ENCODE results near the gene LYPLAL1. TPM values are rescaled to one million over a fixed set of nuclear protein-coding genes. Genes with fewer than 3 reads are reported as not detected.

Gene LYPLAL1
- total and polyA plus RNA-seq, 2 of the 13 experiments (the other 11 are each of a cell fraction or from before 2014, with no cell fraction given): 17.0 to 31.6 TPM

DNA sequence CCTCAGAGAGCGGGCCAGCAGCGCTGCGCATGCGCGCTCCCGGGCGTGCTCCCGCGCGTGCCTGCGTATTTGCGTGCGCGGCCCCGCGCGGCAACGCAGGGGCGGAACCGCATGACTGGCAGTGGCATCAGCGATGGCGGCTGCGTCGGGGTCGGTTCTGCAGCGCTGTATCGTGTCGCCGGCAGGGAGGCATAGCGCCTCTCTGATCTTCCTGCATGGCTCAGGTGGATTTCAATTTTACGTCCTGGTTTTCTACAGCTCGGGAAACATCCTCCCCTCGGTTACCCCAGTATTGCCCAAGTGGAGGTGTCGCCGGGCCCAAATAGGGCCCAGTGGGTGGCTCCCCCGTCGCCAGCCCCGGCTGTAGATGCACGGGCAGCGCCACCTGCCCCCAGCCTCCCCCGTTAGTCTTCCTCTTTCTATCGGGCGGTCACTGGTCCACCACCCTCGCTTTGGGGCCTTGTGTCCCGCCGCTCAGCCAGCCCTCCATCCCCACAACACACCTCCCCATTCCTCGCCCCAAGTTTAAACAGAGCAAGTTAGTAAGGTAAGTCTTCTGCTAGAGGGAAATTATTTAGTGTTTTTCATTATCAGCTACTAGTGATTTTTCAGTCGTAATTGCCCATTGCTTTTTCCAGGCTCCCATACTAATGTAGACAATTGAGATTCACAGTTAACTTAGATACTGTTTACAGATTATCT lies at the start of gene LYPLAL1 (continued):
- no peak for TF ChIP-seq ZNF253 (CRISPR knock-in tag; IDR thresholded peaks at IDR 0.05; ENCODE audit: borderline replicate concordance)
- TF ChIP-seq ZNF597 (CRISPR knock-in tag; IDR thresholded peaks at IDR 0.05): no peak
- TF ChIP-seq CHD2 (IDR thresholded peaks at IDR 0.05; ENCODE audit: low read depth, low read length): no peak; the same call in 1 of the 2 replicates
- no peak for TF ChIP-seq ZFP41 (CRISPR knock-in tag; IDR thresholded peaks at IDR 0.05; ENCODE audit: borderline replicate concordance)
- peak; percentile 78; the same call in 1 of the 2 replicates for TF ChIP-seq ZNF274 (CRISPR knock-in tag; IDR thresholded peaks at IDR 0.05)
- TF ChIP-seq RAD21 (CRISPR knock-in tag; IDR thresholded peaks at IDR 0.05): no peak
- TF ChIP-seq, protein P1, sequence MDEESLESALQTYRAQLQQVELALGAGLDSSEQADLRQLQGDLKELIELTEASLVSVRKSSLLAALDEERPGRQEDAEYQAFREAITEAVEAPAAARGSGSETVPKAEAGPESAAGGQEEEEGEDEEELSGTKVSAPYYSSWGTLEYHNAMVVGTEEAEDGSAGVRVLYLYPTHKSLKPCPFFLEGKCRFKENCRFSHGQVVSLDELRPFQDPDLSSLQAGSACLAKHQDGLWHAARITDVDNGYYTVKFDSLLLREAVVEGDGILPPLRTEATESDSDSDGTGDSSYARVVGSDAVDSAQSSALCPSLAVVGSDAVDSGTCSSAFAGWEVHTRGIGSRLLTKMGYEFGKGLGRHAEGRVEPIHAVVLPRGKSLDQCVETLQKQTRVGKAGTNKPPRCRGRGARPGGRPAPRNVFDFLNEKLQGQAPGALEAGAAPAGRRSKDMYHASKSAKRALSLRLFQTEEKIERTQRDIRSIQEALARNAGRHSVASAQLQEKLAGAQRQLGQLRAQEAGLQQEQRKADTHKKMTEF (CRISPR knock-in tag; IDR thresholded peaks at IDR 0.05): peak; percentile 86; the same call in 1 of the 2 replicates
- TF ChIP-seq, protein P2, sequence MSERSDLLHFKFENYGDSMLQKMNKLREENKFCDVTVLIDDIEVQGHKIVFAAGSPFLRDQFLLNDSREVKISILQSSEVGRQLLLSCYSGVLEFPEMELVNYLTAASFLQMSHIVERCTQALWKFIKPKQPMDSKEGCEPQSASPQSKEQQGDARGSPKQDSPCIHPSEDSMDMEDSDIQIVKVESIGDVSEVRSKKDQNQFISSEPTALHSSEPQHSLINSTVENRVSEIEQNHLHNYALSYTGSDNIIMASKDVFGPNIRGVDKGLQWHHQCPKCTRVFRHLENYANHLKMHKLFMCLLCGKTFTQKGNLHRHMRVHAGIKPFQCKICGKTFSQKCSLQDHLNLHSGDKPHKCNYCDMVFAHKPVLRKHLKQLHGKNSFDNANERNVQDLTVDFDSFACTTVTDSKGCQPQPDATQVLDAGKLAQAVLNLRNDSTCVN (CRISPR knock-in tag; IDR thresholded peaks at IDR 0.05; ENCODE audit: borderline replicate concordance): peak; percentile 88
- TF ChIP-seq TCF7 (IDR thresholded peaks at IDR 0.05; ENCODE audit: low read depth): no peak
- TF ChIP-seq TSC22D2 (CRISPR knock-in tag; IDR thresholded peaks at IDR 0.05; ENCODE audit: borderline replicate concordance): 0 out of 2 replicates have a peak, but pooled peaks have one; percentile 64
- 0 out of 2 replicates have a peak, but pooled peaks have one; percentile 41 for TF ChIP-seq IKZF5 (CRISPR knock-in tag; IDR thresholded peaks at IDR 0.05)
- TF ChIP-seq GPN1 (CRISPR knock-in tag; IDR thresholded peaks at IDR 0.05; ENCODE audit: borderline replicate concordance): no peak
- TF ChIP-seq HDAC1 (CRISPR knock-in tag; IDR thresholded peaks at IDR 0.05): peak; percentile 64
- TF ChIP-seq ZNF12 (CRISPR knock-in tag; IDR thresholded peaks at IDR 0.05): 0 out of 2 replicates have a peak, but pooled peaks have one; percentile 11
- TF ChIP-seq THAP11 (CRISPR knock-in tag; IDR thresholded peaks at IDR 0.05): peak; percentile 80
- TF ChIP-seq ZNF678 (CRISPR knock-in tag; IDR thresholded peaks at IDR 0.05): no peak
- TF ChIP-seq RFXANK (CRISPR knock-in tag; IDR thresholded peaks at IDR 0.05): no peak
- no peak for TF ChIP-seq FOXM1 (CRISPR knock-in tag; IDR thresholded peaks at IDR 0.05)
- TF ChIP-seq KDM2A (CRISPR knock-in tag; IDR thresholded peaks at IDR 0.05; ENCODE audit: borderline replicate concordance, low read depth): peak; percentile 90
- TF ChIP-seq ZNF468 (CRISPR knock-in tag; IDR thresholded peaks at IDR 0.05): no peak
- peak; percentile 84 for TF ChIP-seq ZNF883 (CRISPR knock-in tag; IDR thresholded peaks at IDR 0.05; ENCODE audit: not compliant biosample characterization)
- TF ChIP-seq ZNF136 (CRISPR knock-in tag; IDR thresholded peaks at IDR 0.05; ENCODE audit: low read depth): 0 out of 2 replicates have a peak, but pooled peaks have one; percentile 57
- no peak for TF ChIP-seq HMG20B (CRISPR knock-in tag; conservative IDR thresholded peaks at IDR 0.05)
- no peak for TF ChIP-seq E2F1 (CRISPR knock-in tag; IDR thresholded peaks at IDR 0.05)
- TF ChIP-seq KLF12 (CRISPR knock-in tag; IDR thresholded peaks at IDR 0.05; ENCODE audit: borderline replicate concordance): 0 out of 2 replicates have a peak, but pooled peaks have one; percentile 71
